ENCODE data around the gene KCNG1. TPM values are rescaled to one million over a fixed set of nuclear protein-coding genes. Genes with fewer than 3 reads are reported as not detected.

Gene KCNG1
- polyA plus RNA-seq, 1 donor from 2014 or later: 1.7 TPM

DNA sequence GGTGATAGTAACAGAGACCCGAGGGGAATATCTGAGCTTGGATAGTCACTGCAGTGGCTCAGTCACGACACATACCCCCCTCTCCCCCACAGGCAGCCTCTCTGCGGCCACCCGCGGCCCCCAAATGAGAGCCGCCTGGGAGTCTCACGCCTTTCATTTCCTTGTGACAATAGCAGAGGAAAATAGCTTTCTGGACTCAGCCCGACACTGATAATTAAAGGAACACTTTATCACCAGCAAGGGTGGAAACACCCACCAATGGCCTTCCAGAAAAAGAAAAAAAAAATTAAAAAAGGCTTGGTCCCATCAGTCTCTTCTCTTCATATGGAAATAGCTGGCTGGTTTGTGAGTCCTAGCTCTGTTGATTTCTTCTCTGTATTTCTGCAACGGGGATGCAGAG is 35.1 kb upstream of the KCNG1 start:
- Histone ChIP-seq H2AFZ (ENCODE audit: low read depth, low read length) (no peak overlapping the region), H3K79me2 (replicated peaks; ENCODE audit: insufficient read depth, low read length) (no peaks in the 10 kb centered on the region), H3K9me3 (ENCODE audit: low read length) (no peaks in the 10 kb centered on the region), H3K9ac (ENCODE audit: low read length) (no peak overlapping the region), H3F3A (ENCODE audit: insufficient read depth, low read length, poor library complexity, severe bottlenecking) (no peaks in the 10 kb centered on the region), H3K36me3 (ENCODE audit: insufficient read depth, low read length) (no peaks in the 10 kb centered on the region), H3K4me3 (ENCODE audit: low read length) (no peak overlapping the region), H3K4me2 (ENCODE audit: low read length) (no peak overlapping the region), H4K20me1 (ENCODE audit: insufficient read depth) (no peaks in the 10 kb centered on the region), H3K9me2 (ENCODE audit: insufficient read depth, low read length) (no peaks in the 10 kb centered on the region), H3K27ac (ENCODE audit: low read length) (no peak overlapping the region), H3K27me3 (ENCODE audit: insufficient read depth, low read depth, low read length) (no peaks in the 10 kb centered on the region)
- TF ChIP-seq, protein P1, sequence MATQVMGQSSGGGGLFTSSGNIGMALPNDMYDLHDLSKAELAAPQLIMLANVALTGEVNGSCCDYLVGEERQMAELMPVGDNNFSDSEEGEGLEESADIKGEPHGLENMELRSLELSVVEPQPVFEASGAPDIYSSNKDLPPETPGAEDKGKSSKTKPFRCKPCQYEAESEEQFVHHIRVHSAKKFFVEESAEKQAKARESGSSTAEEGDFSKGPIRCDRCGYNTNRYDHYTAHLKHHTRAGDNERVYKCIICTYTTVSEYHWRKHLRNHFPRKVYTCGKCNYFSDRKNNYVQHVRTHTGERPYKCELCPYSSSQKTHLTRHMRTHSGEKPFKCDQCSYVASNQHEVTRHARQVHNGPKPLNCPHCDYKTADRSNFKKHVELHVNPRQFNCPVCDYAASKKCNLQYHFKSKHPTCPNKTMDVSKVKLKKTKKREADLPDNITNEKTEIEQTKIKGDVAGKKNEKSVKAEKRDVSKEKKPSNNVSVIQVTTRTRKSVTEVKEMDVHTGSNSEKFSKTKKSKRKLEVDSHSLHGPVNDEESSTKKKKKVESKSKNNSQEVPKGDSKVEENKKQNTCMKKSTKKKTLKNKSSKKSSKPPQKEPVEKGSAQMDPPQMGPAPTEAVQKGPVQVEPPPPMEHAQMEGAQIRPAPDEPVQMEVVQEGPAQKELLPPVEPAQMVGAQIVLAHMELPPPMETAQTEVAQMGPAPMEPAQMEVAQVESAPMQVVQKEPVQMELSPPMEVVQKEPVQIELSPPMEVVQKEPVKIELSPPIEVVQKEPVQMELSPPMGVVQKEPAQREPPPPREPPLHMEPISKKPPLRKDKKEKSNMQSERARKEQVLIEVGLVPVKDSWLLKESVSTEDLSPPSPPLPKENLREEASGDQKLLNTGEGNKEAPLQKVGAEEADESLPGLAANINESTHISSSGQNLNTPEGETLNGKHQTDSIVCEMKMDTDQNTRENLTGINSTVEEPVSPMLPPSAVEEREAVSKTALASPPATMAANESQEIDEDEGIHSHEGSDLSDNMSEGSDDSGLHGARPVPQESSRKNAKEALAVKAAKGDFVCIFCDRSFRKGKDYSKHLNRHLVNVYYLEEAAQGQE (IDR thresholded peaks at IDR 0.05; ENCODE audit: borderline replicate concordance): no peak

DNA sequence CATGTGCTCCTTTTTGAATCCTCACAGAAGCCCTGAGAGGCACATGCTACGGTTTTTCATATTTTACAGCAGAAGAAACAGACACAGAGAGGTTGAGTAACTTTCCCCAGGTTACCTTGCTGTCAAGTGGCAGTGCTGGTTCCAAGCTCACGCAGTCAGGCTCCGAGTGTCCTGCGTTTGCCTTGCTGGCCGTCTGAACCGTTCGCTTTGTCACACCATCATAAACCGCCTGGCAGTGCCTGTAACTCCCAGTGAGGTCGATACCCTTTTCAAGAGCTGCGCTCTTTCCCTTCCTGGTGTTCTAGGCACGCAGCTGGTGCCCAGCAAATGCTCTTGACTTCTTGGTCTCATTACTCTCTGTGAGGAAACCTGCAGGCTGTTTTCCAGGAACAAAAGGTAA is 31.3 kb upstream of the KCNG1 start:
- H3F3A ChIP-seq (ENCODE audit: insufficient read depth, low read length, poor library complexity, severe bottlenecking): no peaks in the 10 kb centered on the region
- no peak overlapping the region for H3K4me3 ChIP-seq (ENCODE audit: low read length)
- H3K9me3 ChIP-seq (ENCODE audit: low read length): no peaks in the 10 kb centered on the region
- H3K9ac ChIP-seq (ENCODE audit: low read length): no peak overlapping the region
- H3K36me3 ChIP-seq (ENCODE audit: insufficient read depth, low read length): no peaks in the 10 kb centered on the region
- H3K4me2 ChIP-seq (ENCODE audit: low read length): no peak overlapping the region
- no peaks in the 10 kb centered on the region for H3K79me2 ChIP-seq (replicated peaks; ENCODE audit: insufficient read depth, low read length)
- no peaks in the 10 kb centered on the region for H3K27me3 ChIP-seq (ENCODE audit: insufficient read depth, low read depth, low read length)
- no peaks in the 10 kb centered on the region for H3K9me2 ChIP-seq (ENCODE audit: insufficient read depth, low read length)
- no peak overlapping the region for H3K27ac ChIP-seq (ENCODE audit: low read length)
- no peaks in the 10 kb centered on the region for H4K20me1 ChIP-seq (ENCODE audit: insufficient read depth)
- no peak overlapping the region for H2AFZ ChIP-seq (ENCODE audit: low read depth, low read length)
- no peak for TF ChIP-seq EZH2 (IDR thresholded peaks at IDR 0.05; ENCODE audit: borderline replicate concordance, insufficient read depth, low read length, poor library complexity, severe bottlenecking)
- TF ChIP-seq RAD21 (conservative IDR thresholded peaks at IDR 0.05): no peak
- TF ChIP-seq TAF1 (IDR thresholded peaks at IDR 0.05; ENCODE audit: low read depth): no peak
- no peak for TF ChIP-seq SMC3 (conservative IDR thresholded peaks at IDR 0.05; ENCODE audit: poor library complexity)
- TF ChIP-seq MXI1 (conservative IDR thresholded peaks at IDR 0.05; ENCODE audit: poor library complexity, severe bottlenecking): no peak
- no peak for TF ChIP-seq POLR2AphosphoS5 (IDR thresholded peaks at IDR 0.05)
- TF ChIP-seq, protein P2, sequence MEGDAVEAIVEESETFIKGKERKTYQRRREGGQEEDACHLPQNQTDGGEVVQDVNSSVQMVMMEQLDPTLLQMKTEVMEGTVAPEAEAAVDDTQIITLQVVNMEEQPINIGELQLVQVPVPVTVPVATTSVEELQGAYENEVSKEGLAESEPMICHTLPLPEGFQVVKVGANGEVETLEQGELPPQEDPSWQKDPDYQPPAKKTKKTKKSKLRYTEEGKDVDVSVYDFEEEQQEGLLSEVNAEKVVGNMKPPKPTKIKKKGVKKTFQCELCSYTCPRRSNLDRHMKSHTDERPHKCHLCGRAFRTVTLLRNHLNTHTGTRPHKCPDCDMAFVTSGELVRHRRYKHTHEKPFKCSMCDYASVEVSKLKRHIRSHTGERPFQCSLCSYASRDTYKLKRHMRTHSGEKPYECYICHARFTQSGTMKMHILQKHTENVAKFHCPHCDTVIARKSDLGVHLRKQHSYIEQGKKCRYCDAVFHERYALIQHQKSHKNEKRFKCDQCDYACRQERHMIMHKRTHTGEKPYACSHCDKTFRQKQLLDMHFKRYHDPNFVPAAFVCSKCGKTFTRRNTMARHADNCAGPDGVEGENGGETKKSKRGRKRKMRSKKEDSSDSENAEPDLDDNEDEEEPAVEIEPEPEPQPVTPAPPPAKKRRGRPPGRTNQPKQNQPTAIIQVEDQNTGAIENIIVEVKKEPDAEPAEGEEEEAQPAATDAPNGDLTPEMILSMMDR (IDR thresholded peaks at IDR 0.05; ENCODE audit: poor library complexity, severe bottlenecking): no peak
- TF ChIP-seq, protein P1 (IDR thresholded peaks at IDR 0.05; ENCODE audit: borderline replicate concordance): no peak
- no peak for TF ChIP-seq EP300 (conservative IDR thresholded peaks at IDR 0.05; ENCODE audit: poor library complexity, severe bottlenecking)

Measured in neural cell (in vitro differentiated cells).